ENCODE results near the gene TAOK3.

The TAOK3 gene

GRCh38 chr12:118334939-118335567, 37.7 kb downstream of the TAOK3 start:
- no peak for DNase-seq

DNA sequence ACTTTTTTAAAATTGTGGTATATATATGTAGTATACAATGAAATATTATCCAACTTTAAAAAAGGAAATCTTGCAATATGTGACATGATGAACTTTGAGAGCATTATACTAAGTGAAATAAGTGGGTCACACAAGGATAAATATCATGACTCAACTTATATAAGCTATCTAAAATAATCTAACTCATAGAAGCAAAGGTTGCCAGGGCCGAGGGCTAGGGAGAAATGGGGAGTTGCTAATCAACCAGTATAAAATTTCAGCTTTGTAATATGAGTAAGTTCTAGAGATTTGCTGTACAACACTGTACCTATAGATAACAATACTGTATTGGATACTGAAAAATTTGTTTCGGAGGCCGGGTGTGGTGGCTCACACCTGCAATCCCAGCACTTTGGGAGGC, 38.5 kb downstream of the TAOK3 start:
- DNase-seq: no peak

DNA sequence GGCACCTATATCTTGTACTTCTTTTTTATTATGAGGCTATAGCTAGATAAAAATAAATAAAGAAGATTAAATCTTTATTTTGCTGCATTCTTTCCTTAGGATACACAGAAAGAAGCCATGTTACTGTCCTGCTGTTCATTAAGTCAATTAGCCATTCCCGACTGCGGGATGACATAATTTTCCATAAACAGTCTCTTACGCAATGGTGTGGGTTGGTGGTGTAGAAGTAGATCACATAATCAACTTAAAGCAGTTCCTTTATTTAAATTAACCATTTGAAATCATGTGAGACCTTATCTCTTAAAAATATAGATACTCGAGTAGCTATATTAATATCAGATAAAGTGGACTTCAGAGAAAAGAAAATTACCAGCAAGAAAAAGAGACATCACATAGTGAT, 40.2 kb downstream of the TAOK3 start:
- DNase-seq: peak; percentile 28

- peak; percentile 96 for DNase-seq
Measured at GRCh38 chr12:118330421-118331018, 42.2 kb downstream of the TAOK3 start.

DNA sequence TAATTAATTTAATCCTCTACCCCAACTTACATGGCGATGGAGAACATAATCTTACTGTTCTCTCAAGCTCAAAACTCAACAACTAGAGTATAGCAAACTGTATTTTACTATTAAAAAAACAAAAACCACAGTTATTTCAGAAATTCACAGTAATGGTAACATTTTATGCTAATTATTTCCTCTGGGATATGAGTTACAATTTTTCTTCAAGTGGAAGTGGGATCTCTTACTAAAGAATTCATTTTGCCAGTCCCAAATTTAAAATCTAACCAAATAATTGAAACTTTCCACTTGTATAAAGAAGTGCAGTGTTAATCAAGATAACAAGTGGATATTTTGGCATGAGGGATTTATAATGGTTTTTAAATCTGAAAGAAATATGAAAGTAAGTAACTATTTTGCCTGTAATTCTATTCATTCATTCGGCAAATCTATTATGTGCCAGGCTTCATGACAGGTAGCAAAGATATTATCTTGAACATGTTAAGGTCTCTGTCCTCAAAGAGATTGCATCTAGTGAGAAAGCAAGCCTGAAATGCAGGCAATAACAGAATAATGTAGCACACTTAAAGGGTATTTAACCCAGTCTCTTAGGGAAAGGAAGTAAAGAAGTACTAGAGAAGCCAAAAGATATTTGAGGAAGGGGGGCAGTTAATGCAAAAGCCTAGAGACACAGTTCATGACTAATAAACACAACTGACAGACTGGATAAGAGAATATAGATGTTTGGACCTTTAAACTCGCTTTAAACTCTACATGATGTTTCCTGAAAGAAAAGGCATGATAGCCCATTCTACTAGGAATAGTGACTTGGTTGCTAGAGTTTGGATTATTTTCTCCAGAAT, 44.0 kb downstream of the TAOK3 start:
- no peak for DNase-seq

- no peak for DNase-seq
Measured at GRCh38 chr12:118327391-118327790, 45.3 kb downstream of the TAOK3 start.

DNA sequence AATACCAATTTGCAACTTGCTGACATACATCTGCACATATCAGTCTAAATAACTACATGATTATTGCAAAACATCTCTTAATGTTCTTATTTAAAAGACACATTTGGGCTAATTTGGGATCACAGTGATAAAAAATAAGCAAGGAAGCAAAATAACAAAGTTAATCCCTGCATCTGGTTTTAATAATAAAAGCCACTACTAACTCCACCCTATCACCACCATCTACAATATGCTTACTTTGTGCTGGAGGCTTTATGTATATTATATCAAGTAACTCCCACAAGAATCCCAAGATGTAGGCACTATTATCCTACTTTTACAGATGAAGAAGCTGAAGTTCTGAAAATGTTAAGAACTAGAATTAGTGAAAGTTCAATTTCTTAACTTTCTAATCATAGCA, 45.7 kb downstream of the TAOK3 start:
- DNase-seq: no peak

- DNase-seq: no peak
Measured at GRCh38 chr12:118325081-118325480, 47.6 kb downstream of the TAOK3 start.

DNA sequence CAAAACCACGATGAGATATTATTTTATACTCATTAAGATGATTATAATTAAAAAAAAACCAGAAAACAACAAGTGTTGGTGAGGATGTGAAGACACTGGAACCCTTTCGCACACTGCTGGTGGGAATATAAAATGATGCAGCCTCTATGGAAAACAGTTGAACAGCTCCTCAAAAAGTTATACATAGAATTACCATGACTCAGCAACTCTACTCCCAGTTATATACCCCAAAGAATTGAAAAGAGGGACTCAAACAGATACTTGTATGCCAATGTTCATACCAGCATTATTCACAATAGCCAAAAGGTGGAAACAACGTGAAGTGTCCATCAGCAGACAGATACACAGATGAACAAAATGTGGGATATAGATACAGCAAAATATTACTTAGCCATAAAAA, 53.1 kb downstream of the TAOK3 start:
- peak; percentile 37 for DNase-seq

DNA sequence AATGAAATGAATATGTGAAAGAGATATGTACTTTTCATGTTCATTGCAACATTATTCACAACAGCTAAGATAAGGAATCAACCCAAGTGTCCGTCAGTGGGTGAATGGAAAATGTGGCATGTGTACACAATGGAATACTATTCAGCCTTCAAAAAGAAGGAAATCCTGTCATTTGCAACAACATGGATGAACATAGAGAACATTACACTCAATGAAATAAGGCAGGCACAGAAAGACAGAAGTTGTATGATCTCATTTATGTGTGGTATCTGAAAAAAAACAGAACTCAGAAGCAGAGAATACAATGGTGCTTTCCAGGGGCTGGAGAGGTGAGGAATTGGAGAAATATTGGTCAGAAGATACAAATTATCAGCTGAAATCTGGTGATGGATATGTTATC, 54.0 kb downstream of the TAOK3 start:
- DNase-seq: no peak

DNA sequence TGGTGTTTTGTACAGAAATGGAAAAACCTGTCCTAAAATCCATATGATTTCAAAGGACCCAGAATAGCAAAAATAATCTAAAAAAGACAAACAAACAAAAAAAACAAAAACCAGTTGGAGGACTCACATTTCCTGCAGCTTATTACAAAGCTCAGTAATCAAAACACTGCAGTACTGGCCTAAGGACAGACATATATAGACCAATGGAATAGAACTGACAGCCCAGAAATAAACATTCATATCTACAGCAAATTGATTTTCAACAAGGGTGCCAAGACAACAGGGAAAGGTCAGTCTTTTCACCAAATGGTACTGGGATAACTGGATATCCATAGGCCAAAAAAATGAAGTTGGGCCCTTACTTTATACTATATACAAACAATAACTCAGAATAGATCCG, 55.0 kb downstream of the TAOK3 start:
- DNase-seq: no peak

DNA sequence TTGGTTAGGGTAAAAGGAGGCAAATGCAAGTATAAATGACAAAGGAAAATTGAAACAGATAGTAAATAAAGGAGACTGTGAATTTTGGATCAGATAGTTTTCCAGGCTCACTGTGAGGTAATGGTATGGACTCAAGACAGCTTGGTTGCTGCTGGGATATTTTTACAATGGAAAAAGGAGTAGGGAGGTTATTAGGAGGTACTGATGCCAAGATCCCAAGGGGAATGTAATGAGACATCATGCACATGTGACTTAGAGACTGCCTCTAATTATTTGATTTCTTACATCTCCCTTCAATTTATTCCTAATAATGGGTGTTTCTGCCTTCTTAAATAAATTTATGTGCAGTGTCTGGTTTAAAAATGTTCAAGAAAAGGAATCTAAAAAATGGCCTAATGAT, 56.9 kb downstream of the TAOK3 start:
- no peak for DNase-seq

GRCh38 chr12:118312578-118312977, 60.1 kb downstream of the TAOK3 start:
- DNase-seq: no peak

DNA sequence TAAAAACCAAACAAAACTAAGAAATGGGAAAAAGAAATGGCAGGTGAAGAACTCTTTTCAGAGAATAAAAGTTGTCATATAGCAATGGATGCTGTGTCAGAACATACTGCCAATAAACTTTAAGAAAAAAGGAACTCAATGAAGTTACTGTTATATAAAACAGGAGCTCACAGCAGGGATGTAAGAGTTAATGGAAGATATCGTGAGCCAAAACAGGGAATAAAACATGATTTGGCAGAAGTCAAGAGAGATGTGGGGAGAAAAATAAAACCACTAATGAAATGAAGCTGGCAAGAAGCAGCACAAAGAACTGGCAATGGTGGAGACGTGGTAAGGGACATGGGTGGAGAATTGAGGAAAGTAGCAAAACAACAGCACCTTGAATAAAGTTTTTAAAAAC, 61.0 kb downstream of the TAOK3 start:
- no peak for DNase-seq

GRCh38 chr12:118310320-118310719, 62.4 kb downstream of the TAOK3 start:
- no peak for DNase-seq

GRCh38 chr12:118308006-118308405, 64.7 kb downstream of the TAOK3 start:
- DNase-seq: peak; percentile 48

DNA sequence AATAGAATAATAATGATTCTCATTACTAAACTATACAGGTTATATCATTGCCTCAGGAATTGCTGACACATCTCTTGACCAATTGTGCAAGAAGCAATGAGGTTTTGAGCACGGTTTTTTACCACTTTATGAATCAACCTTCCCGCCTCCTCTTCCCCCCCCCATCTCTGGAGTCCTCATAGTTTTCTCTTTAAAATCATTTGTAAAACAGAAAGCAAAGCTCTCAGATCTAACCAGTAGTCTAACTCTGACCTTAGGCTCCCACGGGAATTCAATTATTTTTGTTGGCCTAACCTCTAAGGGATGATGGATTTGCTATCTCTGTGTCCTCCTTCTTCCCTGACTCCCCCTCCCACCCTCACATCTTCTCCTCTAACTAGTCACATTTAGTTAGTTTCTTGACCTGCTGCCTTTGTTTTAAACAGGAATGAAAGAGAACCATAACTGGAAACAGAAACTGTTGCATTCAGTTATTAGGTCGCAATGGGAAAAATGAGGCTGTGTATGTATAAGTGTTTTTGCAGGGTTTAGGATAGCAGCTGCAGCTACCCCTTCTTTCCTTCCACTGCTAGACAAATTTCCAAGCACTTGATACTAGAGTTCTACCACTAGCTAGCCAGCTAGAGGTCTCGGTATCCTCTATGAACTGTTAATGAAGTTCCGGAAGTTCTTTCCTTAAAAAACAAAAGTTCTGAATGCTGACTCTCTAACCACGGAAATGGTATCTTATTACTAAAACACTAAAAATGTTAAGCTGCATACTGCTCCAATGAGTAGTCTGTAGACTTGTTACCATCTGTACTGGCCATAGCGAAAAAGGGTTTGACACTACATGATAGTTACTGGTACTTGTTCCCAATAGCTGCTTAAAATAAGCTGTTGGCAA, 65.4 kb downstream of the TAOK3 start:
- no peak for DNase-seq

GRCh38 chr12:118304093-118304492, 68.6 kb downstream of the TAOK3 start:
- DNase-seq: no peak

DNA sequence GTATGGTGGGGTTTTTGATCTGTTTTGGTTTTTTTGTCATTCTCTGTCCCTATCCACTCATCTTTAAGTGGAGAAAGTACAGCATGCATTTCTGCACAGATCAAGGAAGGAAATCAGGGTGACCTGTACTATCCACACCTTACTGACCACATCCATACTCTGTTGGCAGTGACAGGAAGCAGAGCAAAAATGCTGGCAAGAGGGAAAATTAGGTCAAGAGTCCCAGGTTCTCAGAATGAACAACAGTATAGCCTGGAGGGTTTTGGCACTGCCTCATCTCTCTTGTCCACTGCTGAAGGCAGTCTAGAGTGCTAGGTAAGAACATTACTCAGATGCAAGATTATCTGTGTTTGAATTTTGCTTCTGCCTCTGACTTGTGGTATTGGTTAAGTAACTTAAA, 70.7 kb downstream of the TAOK3 start:
- DNase-seq: no peak

- DNase-seq: peak; percentile 49
Measured at GRCh38 chr12:118299791-118300460, 72.8 kb downstream of the TAOK3 start.

- no peak for DNase-seq
Measured at GRCh38 chr12:118297284-118297683, 75.4 kb downstream of the TAOK3 start.

DNA sequence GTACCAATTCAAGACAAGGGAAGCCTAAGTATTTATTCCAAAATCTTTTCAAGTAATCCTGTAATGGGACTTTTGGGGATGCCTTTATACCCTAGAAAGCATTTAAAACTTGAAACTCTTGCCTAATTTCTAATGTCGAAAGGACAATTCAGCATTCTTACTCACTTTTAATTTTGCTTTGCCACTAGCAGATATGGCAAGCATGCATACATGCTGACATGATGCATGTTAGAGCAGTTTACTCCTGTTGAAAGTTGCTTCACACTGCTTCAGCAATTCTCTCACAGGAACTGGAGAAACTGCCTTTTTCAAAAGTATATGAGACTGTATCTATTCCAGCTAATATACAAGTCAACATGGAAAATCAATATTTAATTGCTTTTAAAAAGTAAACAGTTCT, 79.9 kb downstream of the TAOK3 start:
- no peak for DNase-seq

DNA sequence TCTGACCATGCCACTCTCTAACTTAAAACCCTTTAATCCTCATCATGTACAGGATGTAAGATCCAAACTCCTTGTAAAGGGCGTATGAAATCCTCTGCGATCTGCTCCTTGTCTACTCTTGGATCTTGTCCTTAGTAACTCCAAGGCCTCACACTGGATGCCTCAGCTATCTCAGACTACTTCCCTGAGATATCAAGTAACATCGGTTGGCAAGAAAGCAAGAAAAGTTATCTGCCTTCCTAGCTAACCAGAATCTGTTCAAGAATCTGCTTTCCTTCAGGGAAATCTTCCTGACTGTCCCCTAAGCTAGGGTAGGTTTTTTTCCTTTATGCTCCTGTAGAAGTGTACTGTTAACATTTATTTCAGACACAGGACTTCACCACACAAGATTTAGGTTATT, 82.6 kb downstream of the TAOK3 start:
- DNase-seq: no peak

Measured in hematopoietic multipotent progenitor cell treated with erythropoietin and hydrocortisone succinate and interleukin-3 and kit ligand, for 8 days (in vitro differentiated cells).